HepG2 (cell line): Measurements from ENCODE around the gene VEGFB. TPM values are rescaled to one million over a fixed set of nuclear protein-coding genes. Genes with fewer than 3 reads are reported as not detected.

Experiments used
- FLYWCH1 ChIP-seq: sonication (generic); formaldehyde crosslinking; IDR thresholded peaks from 2 replicates; pipeline ENCODE4 v1.8.1; 2023; ENCODE audit warnings: mild to moderate bottlenecking, missing genetic modification reagents
- GFI1 ChIP-seq: sonication (generic); formaldehyde crosslinking; IDR thresholded peaks from 2 replicates; pipeline ENCODE4 v1.5.0; 2020; ENCODE audit warnings: missing genetic modification reagents, mild to moderate bottlenecking, borderline replicate concordance
- HMGA1 ChIP-seq: sonication (generic); formaldehyde crosslinking; conservative IDR thresholded peaks from 2 replicates; pipeline ENCODE4 v1.4.0; 2020; ENCODE audit warnings: missing genetic modification reagents
- HNRNPUL1 ChIP-seq: fragments of 200-400 bp; formaldehyde crosslinking; IDR thresholded peaks from 2 replicates; pipeline ENCODE4 v1.6.1; 2017; ENCODE audit warnings: low read depth, mild to moderate bottlenecking, low read length, moderate library complexity
- MYNN ChIP-seq: sonication (generic); formaldehyde crosslinking; IDR thresholded peaks from 2 replicates; pipeline ENCODE4 v1.4.0; 2020; ENCODE audit warnings: mild to moderate bottlenecking, low read depth, missing genetic modification reagents
- NCOA5 ChIP-seq: sonication (generic); formaldehyde crosslinking; IDR thresholded peaks from 2 replicates; pipeline ENCODE4 v1.4.0; 2020; ENCODE audit warnings: missing genetic modification reagents
- NR2C2 ChIP-seq: sonication (generic); formaldehyde crosslinking; IDR thresholded peaks from 2 replicates; pipeline ENCODE4 v1.4.0; 2020; ENCODE audit warnings: missing genetic modification reagents, mild to moderate bottlenecking, moderate library complexity, borderline replicate concordance
- NR2F2 ChIP-seq: IDR thresholded peaks from 2 replicates; pipeline ENCODE4 v1.6.1; 2012; ENCODE audit warnings: low read depth, inconsistent platforms, borderline replicate concordance
- SNRNP70 ChIP-seq: fragments of 200-400 bp; formaldehyde crosslinking; IDR thresholded peaks from 2 replicates; pipeline ENCODE4 v1.6.1; 2017; ENCODE audit warnings: mild to moderate bottlenecking, low read depth, low read length, moderate library complexity
- SP1 ChIP-seq, 2 experiments: fragments of 450-650 bp in 1 of 2; sonication (generic) in 1 of 2; formaldehyde crosslinking in 1 of 2; IDR thresholded peaks; 2 replicates each; pipeline versions ENCODE4 v1.4.0 to v1.6.1; 2016 to 2020; ENCODE audit warnings: missing genetic modification reagents in 1 of 2
- TBX3 ChIP-seq: fragments of 450-650 bp; IDR thresholded peaks from 2 replicates; pipeline ENCODE4 v1.6.1; 2017; ENCODE audit warnings: antibody characterized with exemption, mild to moderate bottlenecking, inconsistent platforms, borderline replicate concordance
- WIZ ChIP-seq: sonication (generic); formaldehyde crosslinking; IDR thresholded peaks from 2 replicates; pipeline ENCODE4 v1.5.1; 2020; ENCODE audit warnings: mild to moderate bottlenecking, missing genetic modification reagents
- ZFP41 ChIP-seq: sonication (generic); formaldehyde crosslinking; IDR thresholded peaks from 2 replicates; pipeline ENCODE4 v1.4.0; 2020; ENCODE audit warnings: mild to moderate bottlenecking, missing genetic modification reagents, borderline replicate concordance
- ZNF24 ChIP-seq: fragments of 450-650 bp; IDR thresholded peaks from 2 replicates; pipeline ENCODE4 v1.6.1; 2017; ENCODE audit warnings: antibody characterized with exemption, mild to moderate bottlenecking
- ZNF326 ChIP-seq: sonication (generic); formaldehyde crosslinking; IDR thresholded peaks from 2 replicates; pipeline ENCODE4 v1.4.0; 2020; ENCODE audit warnings: missing genetic modification reagents, borderline replicate concordance
- ZNF562 ChIP-seq: sonication (generic); formaldehyde crosslinking; IDR thresholded peaks from 2 replicates; pipeline ENCODE4 v1.8.0; 2022; ENCODE audit warnings: missing genetic modification reagents, borderline replicate concordance
- ZNF569 ChIP-seq: sonication (generic); formaldehyde crosslinking; IDR thresholded peaks from 2 replicates; pipeline ENCODE4 v1.5.0; 2020; ENCODE audit warnings: mild to moderate bottlenecking, missing genetic modification reagents, moderate library complexity, borderline replicate concordance
- ZNF749 ChIP-seq: sonication (generic); formaldehyde crosslinking; IDR thresholded peaks from 2 replicates; pipeline ENCODE4 v1.8.0; 2022; ENCODE audit warnings: mild to moderate bottlenecking, missing genetic modification reagents, moderate library complexity, borderline replicate concordance
- polyA plus RNA-seq, 8 experiments: library from polyadenylated mRNA; depleted of rRNA in 3 of 8; stranded (reverse) in 7 of 8; unstranded in 1 of 8; fragments of >200 nt; fragmentation: Illumina TruSeq in 4 of 8; extraction: Trizol in 4 of 8; gene quantifications; 2 replicates each; pipeline versions ENCODE4 v1.2.1 to v1.2.3, GENCODE V29; 2011 to 2016; ENCODE audit warnings: low read depth in 4 of 8, missing spikeins in 1 of 8, mixed read lengths in 1 of 8; ENCODE audit not compliant: insufficient read depth in 1 of 8
- total RNA-seq, 5 experiments: library from RNA; depleted of rRNA; stranded (reverse); fragments of >200 nt; fragmentation: Illumina TruSeq; extraction: Trizol; gene quantifications; 2 replicates each; pipeline ENCODE4 v1.2.3, GENCODE V29; 2016; ENCODE audit warnings: low read depth in 1 of 5
- TF ChIP-seq, protein P1 (sequence below): sonication (generic); formaldehyde crosslinking; IDR thresholded peaks from 2 replicates; pipeline ENCODE4 v1.8.1; 2023; ENCODE audit warnings: mild to moderate bottlenecking, inconsistent platforms, moderate library complexity, missing genetic modification reagents, borderline replicate concordance
- TF ChIP-seq, protein P2 (sequence below), 2 experiments: sonication (generic) in 1 of 2; formaldehyde crosslinking in 1 of 2; IDR thresholded peaks; 2 replicates each; pipeline versions ENCODE4 v1.4.0 to v1.6.1; 2018 to 2020; ENCODE audit warnings: missing genetic modification reagents in 2 of 2, borderline replicate concordance in 1 of 2, low read depth in 1 of 2, mild to moderate bottlenecking in 1 of 2, missing biosample characterization in 1 of 2
- TF ChIP-seq, protein P3 (sequence below): sonication (generic); formaldehyde crosslinking; IDR thresholded peaks from 2 replicates; pipeline ENCODE4 v1.4.0; 2020; ENCODE audit warnings: missing genetic modification reagents
- TF ChIP-seq, protein P4 (sequence below): sonication (generic); formaldehyde crosslinking; IDR thresholded peaks from 2 replicates; pipeline ENCODE4 v1.5.1; 2020; ENCODE audit warnings: mild to moderate bottlenecking, moderate library complexity, missing genetic modification reagents

VEGFB gene
- total and polyA plus RNA-seq, 2 of the 13 experiments (the other 11 are each of a cell fraction or from before 2014, with no cell fraction given) = 9.0 to 11.3 TPM

DNA sequence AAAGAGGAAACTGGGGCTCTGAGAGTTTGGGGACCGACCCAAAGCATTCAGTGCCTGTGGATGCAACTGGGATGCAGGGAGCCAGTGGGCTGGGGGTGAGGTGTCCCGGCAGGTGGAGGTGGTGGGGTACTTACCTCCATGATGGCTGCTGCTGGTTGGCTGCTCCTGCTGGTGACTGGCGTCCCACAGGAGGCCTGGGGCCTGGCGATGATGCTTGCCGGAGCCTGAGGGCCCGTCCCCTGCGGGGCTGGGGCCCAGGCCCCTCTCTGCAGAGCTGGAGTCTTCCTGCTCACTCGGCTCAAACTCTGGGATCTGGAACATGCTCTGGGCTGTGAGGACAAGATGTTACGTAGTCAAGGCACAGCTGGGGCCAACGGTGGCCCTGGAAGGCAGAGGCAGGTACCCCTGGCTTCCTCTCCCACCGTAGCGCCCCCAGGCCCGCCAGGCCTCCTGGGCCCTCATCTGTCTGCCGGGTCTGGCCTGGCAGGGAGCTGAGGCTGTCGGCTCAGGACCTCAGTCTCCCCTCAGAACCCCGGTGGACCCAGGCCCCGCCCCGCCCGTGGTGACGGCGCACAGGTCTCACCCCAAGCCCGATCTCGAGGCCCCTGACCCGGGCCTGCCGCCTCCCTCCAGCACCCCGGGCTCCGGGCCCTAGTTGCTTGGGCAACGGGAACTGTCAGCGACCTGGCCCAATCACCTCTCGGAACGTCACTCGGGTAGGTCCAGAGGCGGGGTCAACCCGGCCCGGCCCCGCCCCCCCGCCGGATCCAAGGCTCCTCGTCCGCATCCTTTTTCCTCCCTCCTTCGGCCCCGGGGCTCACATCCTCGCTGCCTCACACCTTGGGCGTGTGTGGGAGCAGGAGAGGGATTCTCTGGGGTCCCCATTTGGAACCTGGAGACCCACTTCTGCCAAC lies 49.9 kb downstream of the VEGFB start, which contains the start of gene BAD (continued):
- TF ChIP-seq, protein P1, sequence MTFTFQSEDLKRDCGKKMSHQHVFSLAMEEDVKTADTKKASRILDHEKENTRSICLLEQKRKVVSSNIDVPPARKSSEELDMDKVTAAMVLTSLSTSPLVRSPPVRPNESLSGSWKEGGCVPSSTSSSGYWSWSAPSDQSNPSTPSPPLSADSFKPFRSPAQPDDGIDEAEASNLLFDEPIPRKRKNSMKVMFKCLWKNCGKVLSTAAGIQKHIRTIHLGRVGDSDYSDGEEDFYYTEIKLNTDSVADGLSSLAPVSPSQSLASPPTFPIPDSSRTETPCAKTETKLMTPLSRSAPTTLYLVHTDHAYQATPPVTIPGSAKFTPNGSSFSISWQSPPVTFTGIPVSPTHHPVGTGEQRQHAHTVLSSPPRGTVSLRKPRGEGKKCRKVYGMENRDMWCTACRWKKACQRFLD (CRISPR knock-in tag) = no peak; the same call in 1 of the 2 replicates
- TF ChIP-seq HMGA1 (CRISPR knock-in tag) = no peak
- no peak for TF ChIP-seq ZNF569
- no peak for TF ChIP-seq NCOA5
- no peak for TF ChIP-seq FLYWCH1 (CRISPR knock-in tag)
- no peak for TF ChIP-seq NR2C2 (CRISPR knock-in tag)
- TF ChIP-seq SP1 (IDR thresholded peaks at IDR 0.05) = no peak
- TF ChIP-seq SP1 (CRISPR knock-in tag; IDR thresholded peaks at IDR 0.05) = peak; percentile 64
- TF ChIP-seq TBX3 = no peak
- no peak for TF ChIP-seq ZNF24
- TF ChIP-seq HNRNPUL1 = no peak
- TF ChIP-seq NR2F2 = no peak
- TF ChIP-seq MYNN (CRISPR knock-in tag) = no peak; the same call in 1 of the 2 replicates
- TF ChIP-seq ZFP41 (CRISPR knock-in tag) = no peak
- no peak for TF ChIP-seq SNRNP70
- TF ChIP-seq, protein P2, sequence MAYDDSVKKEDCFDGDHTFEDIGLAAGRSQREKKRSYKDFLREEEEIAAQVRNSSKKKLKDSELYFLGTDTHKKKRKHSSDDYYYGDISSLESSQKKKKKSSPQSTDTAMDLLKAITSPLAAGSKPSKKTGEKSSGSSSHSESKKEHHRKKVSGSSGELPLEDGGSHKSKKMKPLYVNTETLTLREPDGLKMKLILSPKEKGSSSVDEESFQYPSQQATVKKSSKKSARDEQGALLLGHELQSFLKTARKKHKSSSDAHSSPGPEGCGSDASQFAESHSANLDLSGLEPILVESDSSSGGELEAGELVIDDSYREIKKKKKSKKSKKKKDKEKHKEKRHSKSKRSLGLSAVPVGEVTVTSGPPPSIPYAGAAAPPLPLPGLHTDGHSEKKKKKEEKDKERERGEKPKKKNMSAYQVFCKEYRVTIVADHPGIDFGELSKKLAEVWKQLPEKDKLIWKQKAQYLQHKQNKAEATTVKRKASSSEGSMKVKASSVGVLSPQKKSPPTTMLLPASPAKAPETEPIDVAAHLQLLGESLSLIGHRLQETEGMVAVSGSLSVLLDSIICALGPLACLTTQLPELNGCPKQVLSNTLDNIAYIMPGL (CRISPR knock-in tag; IDR thresholded peaks at IDR 0.05; ENCODE audit: borderline replicate concordance in 1 of 2, low read depth in 1 of 2) = 0 out of 4 replicates have a peak, but pooled peaks of 1 of the 2 experiments have one; percentile 30
- TF ChIP-seq GFI1 (CRISPR knock-in tag) = no peak
- TF ChIP-seq, protein P3, sequence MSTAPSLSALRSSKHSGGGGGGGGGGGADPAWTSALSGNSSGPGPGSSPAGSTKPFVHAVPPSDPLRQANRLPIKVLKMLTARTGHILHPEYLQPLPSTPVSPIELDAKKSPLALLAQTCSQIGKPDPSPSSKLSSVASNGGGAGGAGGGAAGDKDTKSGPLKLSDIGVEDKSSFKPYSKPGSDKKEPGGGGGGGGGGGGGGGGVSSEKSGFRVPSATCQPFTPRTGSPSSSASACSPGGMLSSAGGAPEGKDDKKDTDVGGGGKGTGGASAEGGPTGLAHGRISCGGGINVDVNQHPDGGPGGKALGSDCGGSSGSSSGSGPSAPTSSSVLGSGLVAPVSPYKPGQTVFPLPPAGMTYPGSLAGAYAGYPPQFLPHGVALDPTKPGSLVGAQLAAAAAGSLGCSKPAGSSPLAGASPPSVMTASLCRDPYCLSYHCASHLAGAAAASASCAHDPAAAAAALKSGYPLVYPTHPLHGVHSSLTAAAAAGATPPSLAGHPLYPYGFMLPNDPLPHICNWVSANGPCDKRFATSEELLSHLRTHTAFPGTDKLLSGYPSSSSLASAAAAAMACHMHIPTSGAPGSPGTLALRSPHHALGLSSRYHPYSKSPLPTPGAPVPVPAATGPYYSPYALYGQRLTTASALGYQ (CRISPR knock-in tag) = no peak
- TF ChIP-seq ZNF749 = 0 out of 2 replicates have a peak, but pooled peaks have one; percentile 53
- no peak for TF ChIP-seq WIZ (CRISPR knock-in tag)
- TF ChIP-seq ZNF562 (CRISPR knock-in tag) = no peak
- TF ChIP-seq ZNF326 = 0 out of 2 replicates have a peak, but pooled peaks have one; percentile 59
- TF ChIP-seq, protein P4, sequence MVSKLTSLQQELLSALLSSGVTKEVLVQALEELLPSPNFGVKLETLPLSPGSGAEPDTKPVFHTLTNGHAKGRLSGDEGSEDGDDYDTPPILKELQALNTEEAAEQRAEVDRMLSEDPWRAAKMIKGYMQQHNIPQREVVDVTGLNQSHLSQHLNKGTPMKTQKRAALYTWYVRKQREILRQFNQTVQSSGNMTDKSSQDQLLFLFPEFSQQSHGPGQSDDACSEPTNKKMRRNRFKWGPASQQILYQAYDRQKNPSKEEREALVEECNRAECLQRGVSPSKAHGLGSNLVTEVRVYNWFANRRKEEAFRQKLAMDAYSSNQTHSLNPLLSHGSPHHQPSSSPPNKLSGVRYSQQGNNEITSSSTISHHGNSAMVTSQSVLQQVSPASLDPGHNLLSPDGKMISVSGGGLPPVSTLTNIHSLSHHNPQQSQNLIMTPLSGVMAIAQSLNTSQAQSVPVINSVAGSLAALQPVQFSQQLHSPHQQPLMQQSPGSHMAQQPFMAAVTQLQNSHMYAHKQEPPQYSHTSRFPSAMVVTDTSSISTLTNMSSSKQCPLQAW (CRISPR knock-in tag) = peak; percentile 58; the same call in 1 of the 2 replicates
